ENCODE measurements around the gene CDC42BPB.

Gene CDC42BPB

DNA sequence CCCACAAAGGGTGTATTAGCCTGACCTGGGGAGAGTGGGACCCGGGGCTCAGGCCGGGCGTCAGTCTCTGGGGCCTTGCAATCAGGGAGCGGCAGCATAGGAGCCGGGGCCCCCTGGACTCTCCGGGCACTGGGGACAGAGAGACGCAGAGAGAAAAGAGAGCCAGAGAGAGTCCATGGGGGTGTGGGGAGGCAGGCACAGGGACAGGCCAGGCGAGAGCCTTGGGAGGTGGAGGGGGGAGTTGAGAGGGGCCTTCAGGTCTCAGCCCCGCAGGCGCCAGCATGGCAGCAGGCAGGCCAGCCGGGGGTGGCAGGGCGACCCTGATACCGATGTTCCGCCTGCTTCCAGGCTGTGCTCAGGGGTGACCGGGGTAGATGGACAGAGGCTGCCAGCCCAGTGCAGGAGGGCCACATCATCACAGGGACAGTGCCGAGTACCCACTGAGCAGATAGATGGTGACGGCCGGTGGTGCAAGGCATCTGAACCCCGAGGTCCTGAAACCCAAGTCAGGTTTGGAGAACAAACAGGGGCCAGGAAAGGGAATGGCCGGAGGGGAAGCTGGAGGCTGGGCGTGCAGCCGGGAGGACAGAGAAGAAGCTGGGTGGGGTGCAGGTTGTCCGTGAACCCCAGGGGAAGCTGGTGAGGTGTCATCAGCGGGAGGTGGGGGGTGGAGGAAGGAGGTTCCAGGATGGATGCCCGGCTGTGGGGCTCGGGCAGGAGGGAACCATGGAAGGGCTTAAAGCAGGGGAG, 40.1 kb upstream of the CDC42BPB start:
- H3K4me3 ChIP-seq (ENCODE audit: low read depth, low read length): no peak overlapping the region
- TF ChIP-seq, protein P1, sequence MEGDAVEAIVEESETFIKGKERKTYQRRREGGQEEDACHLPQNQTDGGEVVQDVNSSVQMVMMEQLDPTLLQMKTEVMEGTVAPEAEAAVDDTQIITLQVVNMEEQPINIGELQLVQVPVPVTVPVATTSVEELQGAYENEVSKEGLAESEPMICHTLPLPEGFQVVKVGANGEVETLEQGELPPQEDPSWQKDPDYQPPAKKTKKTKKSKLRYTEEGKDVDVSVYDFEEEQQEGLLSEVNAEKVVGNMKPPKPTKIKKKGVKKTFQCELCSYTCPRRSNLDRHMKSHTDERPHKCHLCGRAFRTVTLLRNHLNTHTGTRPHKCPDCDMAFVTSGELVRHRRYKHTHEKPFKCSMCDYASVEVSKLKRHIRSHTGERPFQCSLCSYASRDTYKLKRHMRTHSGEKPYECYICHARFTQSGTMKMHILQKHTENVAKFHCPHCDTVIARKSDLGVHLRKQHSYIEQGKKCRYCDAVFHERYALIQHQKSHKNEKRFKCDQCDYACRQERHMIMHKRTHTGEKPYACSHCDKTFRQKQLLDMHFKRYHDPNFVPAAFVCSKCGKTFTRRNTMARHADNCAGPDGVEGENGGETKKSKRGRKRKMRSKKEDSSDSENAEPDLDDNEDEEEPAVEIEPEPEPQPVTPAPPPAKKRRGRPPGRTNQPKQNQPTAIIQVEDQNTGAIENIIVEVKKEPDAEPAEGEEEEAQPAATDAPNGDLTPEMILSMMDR (IDR thresholded peaks at IDR 0.05; ENCODE audit: low read depth, low read length): no peak

DNA sequence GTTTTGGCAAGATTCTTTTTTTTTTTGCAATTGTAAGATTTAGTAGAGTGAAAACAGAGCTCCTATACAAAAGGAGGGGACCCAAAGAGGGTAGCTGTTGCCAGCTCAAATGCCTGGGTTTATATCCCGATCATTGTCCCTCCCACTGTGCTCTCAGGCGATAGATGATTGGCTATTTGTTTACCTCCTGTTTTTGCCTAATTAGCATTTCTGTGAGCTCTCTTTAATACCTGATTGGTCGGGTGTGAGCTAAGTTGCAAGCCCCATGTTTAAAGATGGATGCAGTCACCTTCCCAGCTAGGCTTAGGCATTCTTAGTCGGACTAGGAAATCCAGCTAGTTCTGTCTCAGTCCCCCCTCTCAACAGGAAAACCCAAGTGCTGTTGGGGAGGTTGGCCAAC, 39.0 kb upstream of the CDC42BPB start:
- no peak overlapping the region for H3K4me3 ChIP-seq (ENCODE audit: low read depth, low read length)

DNA sequence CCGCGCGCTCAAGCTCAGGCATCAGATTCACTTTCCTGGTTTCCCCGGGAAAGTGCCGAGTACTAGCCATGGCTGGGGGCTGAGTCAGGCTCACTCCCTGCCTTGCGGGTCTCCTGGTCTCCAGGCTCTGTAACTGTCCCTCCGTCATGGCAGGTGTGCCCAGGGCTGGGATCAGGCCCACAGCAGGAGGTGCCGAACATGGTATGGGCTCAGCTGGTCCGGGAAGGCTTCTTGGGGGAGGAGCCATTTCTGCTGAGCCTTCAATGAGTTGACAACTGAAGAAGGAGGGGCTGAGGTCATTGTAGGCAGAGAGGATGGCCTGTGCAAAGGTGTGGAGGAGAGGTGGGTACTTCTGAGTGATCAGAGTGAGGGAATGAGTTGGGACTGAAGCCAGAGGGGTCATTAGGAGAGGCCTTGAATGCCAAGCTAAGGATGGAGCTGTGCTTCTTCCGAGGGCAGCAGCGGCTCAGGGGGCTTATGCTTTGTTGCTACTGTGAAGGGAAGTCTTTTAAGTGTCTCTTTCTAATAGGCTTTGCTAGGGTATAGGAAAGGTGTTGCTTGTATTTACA, 37.9 kb upstream of the CDC42BPB start:
- H3K4me3 ChIP-seq (ENCODE audit: low read depth, low read length): no peak overlapping the region

More for the DNA sequence above, 39.0 kb upstream of the CDC42BPB start:
- TF ChIP-seq, protein P1 (IDR thresholded peaks at IDR 0.05; ENCODE audit: low read depth, low read length): no peak

DNA sequence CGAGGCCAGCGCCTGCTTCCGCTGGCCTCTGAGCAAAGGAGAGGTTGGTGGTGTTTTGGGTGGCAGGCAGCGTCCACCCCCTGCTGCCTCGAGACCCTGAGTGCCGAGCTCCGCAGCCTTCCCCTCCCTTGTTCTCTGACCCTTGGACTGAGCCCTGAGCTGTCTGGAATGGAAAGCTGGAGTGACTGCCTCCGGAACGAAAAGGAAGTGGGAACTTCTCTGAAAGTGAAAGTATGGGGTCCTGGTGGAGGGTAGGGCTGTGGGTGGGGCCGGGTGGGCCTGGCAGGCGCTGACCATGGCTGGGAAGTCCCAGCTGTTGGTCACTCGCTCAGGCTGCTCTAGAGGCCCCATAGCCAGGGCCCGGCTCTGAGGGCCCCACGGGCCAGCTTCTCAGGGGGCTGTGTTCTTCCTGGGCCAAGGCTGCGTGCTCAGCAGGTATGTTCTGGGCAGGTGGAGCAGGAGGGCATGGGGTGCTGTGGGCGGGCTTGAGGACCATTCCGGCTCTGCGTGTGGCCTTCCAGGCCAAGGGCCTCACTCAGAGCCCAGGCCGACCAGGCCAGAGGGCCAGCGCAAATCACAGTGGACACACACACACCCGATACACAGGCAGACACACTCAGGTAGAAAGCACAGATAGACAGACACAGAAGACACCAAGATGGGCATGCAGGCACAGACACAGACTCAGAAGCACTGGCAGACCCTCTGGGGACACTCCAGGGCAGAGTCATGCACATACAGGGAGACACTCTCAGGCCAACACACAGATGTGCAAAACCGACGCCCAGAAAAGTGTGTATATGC, 37.3 kb upstream of the CDC42BPB start, which contains the start of gene EXOC3L4:
TSS of gene EXOC3L4 (plus strand) at position 320 of the 804 bp plus-strand sequence. CDS start 5,495 bp downstream, outside the sequence.
- H3K4me3 ChIP-seq (ENCODE audit: low read depth, low read length): no peak within 1 kb of the TSS
- TF ChIP-seq, protein P1 (IDR thresholded peaks at IDR 0.05; ENCODE audit: low read depth, low read length): no peak

More for the DNA sequence above, 37.9 kb upstream of the CDC42BPB start:
- TF ChIP-seq, protein P1 (IDR thresholded peaks at IDR 0.05; ENCODE audit: low read depth, low read length): no peak

DNA sequence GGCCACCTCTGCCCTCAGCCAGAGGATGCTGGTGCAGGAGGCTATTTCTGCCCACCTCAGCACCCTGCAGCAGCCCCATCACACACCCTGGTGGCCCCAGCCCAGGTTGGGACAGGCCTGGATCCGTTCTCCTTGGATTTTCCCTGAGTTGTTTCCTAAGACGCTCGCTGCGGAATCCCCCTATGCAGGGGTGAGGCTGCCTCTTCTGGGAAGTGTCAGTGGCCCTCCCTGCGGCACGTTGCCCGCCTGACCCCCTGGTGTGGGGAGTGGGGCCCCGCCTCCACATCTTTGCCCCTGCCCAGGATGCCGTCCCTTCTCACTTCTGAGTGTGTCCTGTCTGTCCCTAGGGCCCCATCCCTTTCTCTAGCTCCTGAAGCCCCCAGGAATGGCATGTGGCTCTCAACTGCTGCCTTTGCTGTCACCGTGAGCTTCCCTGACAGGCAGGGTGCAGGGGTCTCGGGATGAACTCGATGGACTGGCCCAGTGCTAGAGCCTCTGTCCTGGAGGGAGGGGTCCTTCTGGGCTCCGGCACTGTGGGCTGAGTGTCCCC, 36.6 kb upstream of the CDC42BPB start:
- TF ChIP-seq, protein P1 (IDR thresholded peaks at IDR 0.05; ENCODE audit: low read depth, low read length): no peak
- no peak overlapping the region for H3K4me3 ChIP-seq (ENCODE audit: low read depth, low read length)

DNA sequence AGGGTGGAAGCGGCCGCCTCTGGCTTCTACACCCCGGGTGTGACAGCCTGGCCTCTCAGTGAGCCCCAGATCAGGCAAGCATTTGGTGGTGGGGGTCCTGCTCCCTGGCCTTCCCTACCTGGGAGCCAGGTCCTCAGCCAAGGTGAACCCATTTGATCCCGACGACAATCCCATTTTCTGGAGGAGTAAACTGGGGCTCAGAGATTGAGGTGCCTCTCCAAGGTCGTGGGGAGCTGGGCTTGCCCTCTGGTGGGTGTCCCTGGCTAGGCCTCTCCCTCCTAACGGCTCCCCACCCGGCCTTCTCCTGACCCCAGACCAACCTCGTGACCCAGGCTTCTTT, 34.5 kb upstream of the CDC42BPB start:
- TF ChIP-seq, protein P1 (IDR thresholded peaks at IDR 0.05; ENCODE audit: low read depth, low read length): no peak; the same call in 1 of the 2 replicates
- no peak overlapping the region; the same call in 1 of the 2 replicates for H3K4me3 ChIP-seq (ENCODE audit: low read depth, low read length)

All from WI38 (cell line).